Loucy (cell line): Measurements from ENCODE around the gene AP3B2.

Experiments used
- H2AFZ ChIP-seq: fragments of 200-600 bp; sonication (generic); 2 replicates; pipeline ENCODE4 v1.6.0; 2016; ENCODE audit warnings: antibody characterized with exemption, mild to moderate bottlenecking, low read length, moderate library complexity
- H3F3A ChIP-seq: fragments of 200-600 bp; 2 replicates; pipeline ENCODE4 v1.6.0; 2016; ENCODE audit warnings: antibody characterized with exemption, low read depth, mild to moderate bottlenecking
- H3K27me3 ChIP-seq: fragments of 200-600 bp; sonication (generic); 2 replicates; pipeline ENCODE4 v1.6.1; 2014; ENCODE audit warnings: low read length, mild to moderate bottlenecking; ENCODE audit not compliant: insufficient read depth, poor library complexity, severe bottlenecking
- H3K36me3 ChIP-seq: fragments of 200-600 bp; sonication (generic); 2 replicates; pipeline ENCODE4 v1.6.1; 2016; ENCODE audit warnings: low read length; ENCODE audit not compliant: insufficient read depth
- H3K4me1 ChIP-seq: fragments of 200-600 bp; sonication (generic); 2 replicates; pipeline ENCODE4 v1.5.1; 2014; ENCODE audit warnings: low read length, mild to moderate bottlenecking; ENCODE audit not compliant: insufficient read depth, poor library complexity, severe bottlenecking
- H3K4me2 ChIP-seq: fragments of 200-600 bp; sonication (generic); 2 replicates; pipeline ENCODE4 v1.6.0; 2014; ENCODE audit warnings: antibody characterized with exemption, low read length, low read depth, mild to moderate bottlenecking; ENCODE audit not compliant: poor library complexity, severe bottlenecking
- H3K4me3 ChIP-seq: fragments of 200-600 bp; sonication (generic); 2 replicates; pipeline ENCODE4 v1.5.1; 2014; ENCODE audit warnings: low read length, mild to moderate bottlenecking, mixed read lengths; ENCODE audit not compliant: poor library complexity, severe bottlenecking
- H3K79me2 ChIP-seq: fragments of 200-600 bp; sonication (generic); 2 replicates; pipeline ENCODE4 v1.6.1; 2014; ENCODE audit warnings: low read length; ENCODE audit not compliant: insufficient read depth
- H3K9ac ChIP-seq: fragments of 200-600 bp; sonication (generic); 2 replicates; pipeline ENCODE4 v1.6.0; 2014; ENCODE audit warnings: mild to moderate bottlenecking, low read depth, low read length, moderate library complexity; ENCODE audit not compliant: poor library complexity, severe bottlenecking
- H3K9me2 ChIP-seq: fragments of 200-600 bp; sonication (generic); replicated peaks from 2 replicates; pipeline ENCODE4 v1.6.1; 2016; ENCODE audit warnings: low read depth, low read length, mixed read lengths
- H3K9me3 ChIP-seq: fragments of 200-600 bp; sonication (generic); 2 replicates; pipeline ENCODE4 v1.6.1; 2014; ENCODE audit warnings: mild to moderate bottlenecking, antibody characterized with exemption, low read length, low read depth; ENCODE audit not compliant: insufficient read depth
- H4K20me1 ChIP-seq: fragments of 200-600 bp; sonication (generic); 2 replicates; pipeline ENCODE4 v1.6.0; 2014; ENCODE audit warnings: antibody characterized with exemption, low read length, mild to moderate bottlenecking; ENCODE audit not compliant: insufficient read depth, poor library complexity, severe bottlenecking
- EZH2phosphoT487 ChIP-seq: fragments of 200-600 bp; IDR thresholded peaks from 2 replicates; pipeline ENCODE4 v1.6.1; 2018; ENCODE audit warnings: antibody characterized with exemption, mild to moderate bottlenecking, moderate library complexity, borderline replicate concordance
- TF ChIP-seq, protein P1 (sequence below): fragments of 200-600 bp; sonication (generic); conservative IDR thresholded peaks from 2 replicates; pipeline ENCODE4 v1.5.1; 2014; ENCODE audit warnings: mild to moderate bottlenecking, antibody characterized with exemption, low read length

Gene AP3B2

DNA sequence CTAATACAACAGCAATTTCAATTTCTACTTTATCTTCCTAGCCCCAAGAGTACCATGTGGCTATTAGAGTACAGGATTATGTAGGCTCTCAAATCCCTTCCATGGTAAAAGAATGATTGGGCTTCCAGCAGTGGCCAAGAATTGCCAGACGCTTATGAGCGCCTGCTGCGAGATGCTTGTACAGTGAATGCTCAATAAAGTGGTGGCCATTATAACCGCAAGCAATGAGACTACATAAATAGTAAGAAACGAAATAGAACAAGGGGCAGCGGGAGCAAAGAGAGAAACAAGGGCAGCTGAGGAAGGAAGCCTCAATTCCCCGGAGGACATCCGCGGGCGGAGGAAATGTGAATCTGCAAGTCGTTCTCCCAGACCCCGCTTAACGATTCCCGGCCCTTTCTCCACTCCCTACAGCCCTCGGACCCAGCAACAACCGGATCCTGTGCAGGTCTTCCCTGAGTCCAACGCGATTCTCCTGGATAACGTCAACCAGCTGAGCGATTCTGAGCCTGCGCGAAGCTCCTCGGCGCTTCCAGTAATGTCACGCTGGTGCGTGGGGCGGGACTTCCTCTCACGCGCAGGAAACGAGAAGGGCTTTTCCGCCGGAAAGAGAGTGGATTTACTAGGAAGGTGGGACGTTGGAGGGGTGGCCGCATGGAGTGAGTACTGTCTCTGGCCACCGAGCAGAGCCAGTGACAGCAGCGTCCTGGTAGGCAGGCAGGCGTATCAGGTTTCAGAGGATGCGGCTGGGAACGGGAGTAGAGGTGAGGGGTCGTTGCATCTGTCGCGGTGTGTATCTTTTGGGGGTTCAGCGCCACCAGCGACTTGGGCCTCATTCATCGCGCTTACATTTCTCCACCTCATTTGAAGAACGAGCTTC, 40.5 kb upstream of the AP3B2 start:
- peaks cover 9% of the 10 kb centered on the region; the same call in 1 of the 2 replicates for H3K36me3 ChIP-seq
- H3K4me3 ChIP-seq, result peak overlapping the region; percentile 91
- H4K20me1 ChIP-seq, result peaks cover 19% of the 10 kb centered on the region
- no peaks in the 10 kb centered on the region for H3K9me2 ChIP-seq
- no peaks in the 10 kb centered on the region for H3F3A ChIP-seq
- H3K9ac ChIP-seq, result peak overlapping the region; percentile 91
- peak overlapping the region; percentile 97 for H3K4me2 ChIP-seq
- H3K27me3 ChIP-seq, result no peaks in the 10 kb centered on the region
- H3K79me2 ChIP-seq, result peaks cover 51% of the 10 kb centered on the region
- peak overlapping the region; percentile 95 for H2AFZ ChIP-seq
- TF ChIP-seq, protein P1, sequence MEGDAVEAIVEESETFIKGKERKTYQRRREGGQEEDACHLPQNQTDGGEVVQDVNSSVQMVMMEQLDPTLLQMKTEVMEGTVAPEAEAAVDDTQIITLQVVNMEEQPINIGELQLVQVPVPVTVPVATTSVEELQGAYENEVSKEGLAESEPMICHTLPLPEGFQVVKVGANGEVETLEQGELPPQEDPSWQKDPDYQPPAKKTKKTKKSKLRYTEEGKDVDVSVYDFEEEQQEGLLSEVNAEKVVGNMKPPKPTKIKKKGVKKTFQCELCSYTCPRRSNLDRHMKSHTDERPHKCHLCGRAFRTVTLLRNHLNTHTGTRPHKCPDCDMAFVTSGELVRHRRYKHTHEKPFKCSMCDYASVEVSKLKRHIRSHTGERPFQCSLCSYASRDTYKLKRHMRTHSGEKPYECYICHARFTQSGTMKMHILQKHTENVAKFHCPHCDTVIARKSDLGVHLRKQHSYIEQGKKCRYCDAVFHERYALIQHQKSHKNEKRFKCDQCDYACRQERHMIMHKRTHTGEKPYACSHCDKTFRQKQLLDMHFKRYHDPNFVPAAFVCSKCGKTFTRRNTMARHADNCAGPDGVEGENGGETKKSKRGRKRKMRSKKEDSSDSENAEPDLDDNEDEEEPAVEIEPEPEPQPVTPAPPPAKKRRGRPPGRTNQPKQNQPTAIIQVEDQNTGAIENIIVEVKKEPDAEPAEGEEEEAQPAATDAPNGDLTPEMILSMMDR, result no peak
- TF ChIP-seq EZH2phosphoT487, result no peak
- no peaks in the 10 kb centered on the region for H3K9me3 ChIP-seq
- peaks cover 36% of the 10 kb centered on the region for H3K4me1 ChIP-seq

DNA sequence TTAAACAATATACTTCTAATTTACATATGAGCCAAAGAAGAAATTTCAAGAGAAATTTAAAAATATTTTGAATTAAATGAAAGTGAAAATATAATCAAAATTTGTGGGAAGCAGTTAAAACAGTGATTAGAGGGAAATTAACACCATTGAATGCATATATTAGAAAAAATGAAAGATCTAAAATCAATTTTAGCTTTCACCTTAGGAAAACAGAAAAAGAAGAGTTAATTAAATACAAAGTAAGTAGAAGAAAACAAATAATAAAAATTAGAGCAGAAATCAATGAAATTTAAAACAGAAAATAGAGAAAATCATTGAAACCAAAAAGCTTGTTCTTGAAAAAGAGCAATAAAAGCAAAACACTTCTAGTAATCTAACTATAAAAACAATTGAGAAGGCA, 38.6 kb upstream of the AP3B2 start:
- no peaks in the 10 kb centered on the region for H3K36me3 ChIP-seq
- no peak overlapping the region for H3K9ac ChIP-seq
- H3F3A ChIP-seq, result no peaks in the 10 kb centered on the region
- H3K4me1 ChIP-seq, result peaks cover 24% of the 10 kb centered on the region
- H3K4me3 ChIP-seq, result no peak overlapping the region
- TF ChIP-seq, protein P1, result no peak
- TF ChIP-seq EZH2phosphoT487, result no peak
- no peaks in the 10 kb centered on the region for H3K27me3 ChIP-seq
- H3K4me2 ChIP-seq, result no peak overlapping the region
- no peak overlapping the region for H2AFZ ChIP-seq
- H3K9me3 ChIP-seq, result no peaks in the 10 kb centered on the region
- peaks cover 38% of the 10 kb centered on the region for H3K79me2 ChIP-seq
- H4K20me1 ChIP-seq, result peaks cover 16% of the 10 kb centered on the region
- H3K9me2 ChIP-seq, result no peaks in the 10 kb centered on the region

DNA sequence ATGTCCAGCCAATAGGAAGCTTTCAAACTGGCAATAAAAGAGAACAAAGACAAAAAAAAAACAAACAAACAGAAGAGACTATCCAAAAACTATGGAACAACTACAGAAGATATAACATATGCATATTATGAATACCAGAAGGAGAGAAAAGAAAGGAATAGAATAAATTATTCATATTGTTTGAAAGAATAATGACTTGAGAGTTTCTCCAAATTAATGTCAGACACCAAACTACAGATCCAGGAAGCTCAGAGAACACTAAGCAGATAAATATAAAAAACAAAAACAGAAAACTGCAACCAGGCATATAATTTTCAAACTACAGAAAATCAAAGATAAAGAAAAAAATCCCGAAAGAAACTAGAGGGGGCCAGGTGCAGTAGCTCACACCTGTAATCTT, 34.1 kb upstream of the AP3B2 start:
- peaks cover 2% of the 10 kb centered on the region for H3K4me1 ChIP-seq
- H3K9me2 ChIP-seq, result no peaks in the 10 kb centered on the region
- no peaks in the 10 kb centered on the region for H3K9me3 ChIP-seq

More for the DNA sequence above, 34.1 kb upstream of the AP3B2 start:
- H2AFZ ChIP-seq, result no peak overlapping the region
- H3F3A ChIP-seq, result no peaks in the 10 kb centered on the region
- H3K79me2 ChIP-seq, result no peaks in the 10 kb centered on the region
- no peak overlapping the region for H3K9ac ChIP-seq
- H3K27me3 ChIP-seq, result no peaks in the 10 kb centered on the region
- TF ChIP-seq, protein P1, result no peak
- no peak for TF ChIP-seq EZH2phosphoT487
- H3K36me3 ChIP-seq, result no peaks in the 10 kb centered on the region
- H3K4me2 ChIP-seq, result no peak overlapping the region
- no peak overlapping the region for H3K4me3 ChIP-seq
- H4K20me1 ChIP-seq, result no peaks in the 10 kb centered on the region
